NCI-H748 (cell line): ENCODE data around the gene PARD3.
"Not testable (repeated sequence)": the region's sequence is repeated elsewhere in the genome, so short reads cannot be mapped to it uniquely, and the experiment has no call there.

Experiments
- DNase-seq: peaks from one replicate; lab custom pipeline; 2025; ENCODE audit not compliant: unreplicated experiment; lab: John Stamatoyannopoulos, UW

The PARD3 gene

DNA sequence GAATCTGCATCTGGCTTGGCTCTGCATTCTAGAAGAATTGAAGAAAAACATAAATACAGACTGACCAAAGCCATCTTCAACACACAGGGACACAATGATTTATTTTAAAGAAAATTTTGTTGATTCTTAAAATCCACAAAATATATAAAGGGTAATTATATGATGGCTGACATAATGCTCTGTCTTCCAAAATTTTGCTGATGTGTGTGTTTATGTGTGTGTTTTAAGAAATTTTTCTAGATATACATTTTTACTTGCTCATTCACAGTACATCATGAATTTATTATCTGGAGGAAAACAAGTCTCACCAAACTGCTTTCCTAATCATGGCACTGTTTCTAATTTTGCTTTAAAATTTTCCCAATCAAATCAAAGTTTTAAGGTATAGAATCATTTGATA is 442.6 kb downstream of the PARD3 start:
- no peak for DNase-seq

DNA sequence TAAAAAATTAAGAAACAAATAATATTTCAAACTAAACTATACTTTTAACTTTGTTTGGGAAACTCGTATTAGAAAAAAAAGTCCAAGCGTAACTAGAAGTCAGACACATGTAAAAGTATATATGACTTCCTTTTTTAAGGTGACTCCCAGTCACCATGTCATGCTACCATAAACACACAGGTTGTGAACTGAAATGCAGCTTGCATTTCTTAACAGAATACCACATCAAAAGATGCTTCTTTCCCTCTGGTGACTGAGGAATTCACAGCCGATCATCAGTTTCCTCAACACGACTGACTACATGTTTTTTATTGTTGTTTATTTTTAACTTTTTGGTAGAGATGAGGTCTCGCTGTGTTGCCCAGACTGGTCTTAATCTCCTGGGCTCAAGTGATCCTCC is 445.0 kb downstream of the PARD3 start:
- DNase-seq = no peak

DNA sequence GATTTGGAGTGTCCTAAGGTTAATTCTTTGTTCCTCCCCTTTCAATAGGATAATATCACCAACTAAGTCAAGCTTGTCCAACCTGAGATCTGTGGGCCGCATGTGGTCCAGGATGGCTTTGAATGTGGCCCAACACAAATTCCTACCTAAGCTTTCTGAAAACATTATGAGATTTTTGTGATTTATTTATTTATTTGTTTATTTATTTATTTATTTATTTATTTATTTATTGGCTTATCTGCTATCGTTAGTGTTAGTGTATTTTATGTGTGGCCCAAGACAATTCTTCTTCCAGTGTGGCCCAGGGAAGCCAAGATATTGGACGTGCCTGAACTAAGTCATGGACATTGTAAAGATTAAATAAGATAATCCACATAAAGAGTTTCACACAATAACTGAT is 446.0 kb downstream of the PARD3 start:
- no peak for DNase-seq

DNA sequence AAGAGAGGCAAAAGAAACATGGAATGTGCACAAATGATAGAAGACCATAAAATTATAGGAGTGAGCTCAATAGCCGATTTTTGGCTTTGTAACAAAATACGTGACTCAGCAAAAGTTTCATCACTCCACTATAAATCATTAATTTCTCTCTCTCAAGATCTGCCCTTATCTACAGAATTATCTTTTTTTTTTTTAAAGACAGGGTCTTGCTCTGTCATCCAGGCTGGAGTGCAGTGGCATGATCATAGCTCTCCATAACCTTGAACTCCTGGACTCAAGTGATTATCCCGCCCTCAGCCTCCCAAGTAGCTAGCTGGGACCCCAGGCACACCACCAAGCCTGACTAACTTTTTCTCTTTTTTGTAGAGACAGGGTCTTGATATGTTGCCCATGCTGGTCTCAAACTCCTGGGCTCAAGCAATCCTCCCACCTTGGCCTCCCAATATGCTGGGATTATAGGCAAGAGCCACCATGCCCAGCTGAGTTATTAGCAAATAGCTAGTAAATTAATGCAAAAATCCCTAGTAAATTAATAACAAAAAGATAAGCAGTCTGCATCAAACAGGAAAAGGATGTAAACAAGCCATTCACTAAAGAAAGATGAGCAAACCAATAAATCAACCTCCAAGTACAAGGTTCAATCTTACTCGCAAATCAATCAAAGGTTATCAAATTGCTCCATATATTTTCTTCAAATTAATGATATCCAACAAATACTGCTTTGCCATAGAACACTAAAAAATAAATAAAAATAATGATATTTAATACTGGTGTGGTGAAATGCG is 450.7 kb downstream of the PARD3 start:
- DNase-seq = no peak

DNA sequence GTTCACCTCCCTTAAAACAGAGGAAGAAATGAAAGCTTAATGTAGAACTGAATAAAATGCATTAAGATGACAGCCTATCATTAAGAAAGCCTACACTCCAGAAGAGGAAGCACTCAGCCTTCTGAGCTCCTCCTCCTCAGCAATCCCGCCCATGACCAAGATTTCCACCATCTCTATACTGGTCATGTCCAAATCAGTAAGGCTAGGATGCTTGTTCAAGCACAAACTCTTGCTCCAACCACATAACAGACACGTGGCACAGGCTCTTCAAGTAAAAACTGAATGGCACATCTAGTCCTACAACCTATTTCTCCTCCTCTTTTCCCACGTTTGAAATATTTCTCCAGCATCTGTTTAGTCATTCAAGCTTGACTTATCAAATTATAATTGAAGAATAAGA is 454.1 kb downstream of the PARD3 start:
- DNase-seq = no peak

DNA sequence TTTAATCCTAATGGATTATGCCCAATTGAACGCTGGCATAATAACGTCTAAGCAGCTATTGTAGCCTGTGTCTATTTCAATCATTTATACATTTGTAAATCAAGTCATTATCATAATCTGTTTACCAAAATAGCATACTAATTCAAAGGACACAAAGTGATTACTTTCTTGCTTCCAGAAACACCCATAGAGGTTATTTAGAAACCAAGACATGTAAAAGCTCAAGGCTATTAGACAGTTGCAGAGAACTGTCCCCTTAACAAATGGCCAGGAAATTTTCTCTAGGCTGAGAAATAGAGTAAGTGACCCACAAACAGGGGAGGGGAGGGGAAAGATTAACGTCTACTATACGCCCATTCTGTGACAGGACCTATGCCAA is 455.7 kb downstream of the PARD3 start:
- DNase-seq = no peak

DNA sequence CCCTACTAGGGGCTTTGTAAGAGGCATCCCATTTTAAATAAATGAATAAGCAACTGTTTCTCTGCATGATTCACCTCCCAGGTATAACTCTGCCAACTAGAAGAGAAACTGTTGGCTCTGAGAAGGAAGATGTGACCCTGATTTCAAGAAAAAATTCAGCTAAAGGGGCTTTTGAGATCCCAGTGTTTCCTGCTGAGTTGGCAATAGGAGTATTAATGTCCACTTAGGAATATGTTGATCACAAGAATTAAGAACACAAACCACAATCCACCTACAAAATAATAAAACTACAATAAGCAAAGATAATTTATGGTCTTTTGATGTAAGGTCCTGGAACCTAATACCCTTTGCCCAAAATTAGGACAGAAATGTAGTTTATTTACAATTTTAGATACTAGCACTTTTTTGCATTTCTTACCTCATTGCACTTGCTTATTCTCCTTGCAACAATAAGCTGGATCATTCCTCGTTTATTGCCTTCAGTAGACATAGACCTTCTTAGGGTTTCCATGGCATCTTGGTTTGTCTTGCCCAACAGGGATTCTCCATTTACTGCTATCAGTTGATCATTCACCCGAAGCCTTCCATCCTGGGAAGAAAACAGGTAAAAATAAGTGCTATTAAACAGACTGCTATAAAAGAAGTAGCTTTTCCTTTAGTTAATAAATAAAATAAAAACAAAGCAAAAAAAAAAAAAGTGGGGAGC is 456.2 kb downstream of the PARD3 start:
- DNase-seq = no peak

DNA sequence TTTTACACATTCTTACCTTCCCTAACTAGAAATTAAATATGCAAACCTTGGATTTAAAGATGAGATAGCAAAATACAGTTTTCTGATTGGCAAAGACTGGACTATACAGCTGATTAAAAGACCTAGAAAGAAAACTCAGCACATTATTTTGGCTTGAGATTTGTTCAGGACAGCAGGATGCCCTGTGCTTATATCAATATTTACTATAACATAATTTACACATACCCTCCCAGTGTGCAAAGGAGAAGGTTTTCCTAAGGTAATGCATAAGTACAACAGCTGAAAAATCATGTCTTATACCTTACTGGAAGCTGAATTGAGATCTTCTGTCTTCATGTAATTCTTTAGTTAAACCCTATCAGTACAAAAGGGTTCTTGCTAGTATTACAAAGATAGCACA is 458.6 kb downstream of the PARD3 start:
- peak; percentile 41 for DNase-seq

DNA sequence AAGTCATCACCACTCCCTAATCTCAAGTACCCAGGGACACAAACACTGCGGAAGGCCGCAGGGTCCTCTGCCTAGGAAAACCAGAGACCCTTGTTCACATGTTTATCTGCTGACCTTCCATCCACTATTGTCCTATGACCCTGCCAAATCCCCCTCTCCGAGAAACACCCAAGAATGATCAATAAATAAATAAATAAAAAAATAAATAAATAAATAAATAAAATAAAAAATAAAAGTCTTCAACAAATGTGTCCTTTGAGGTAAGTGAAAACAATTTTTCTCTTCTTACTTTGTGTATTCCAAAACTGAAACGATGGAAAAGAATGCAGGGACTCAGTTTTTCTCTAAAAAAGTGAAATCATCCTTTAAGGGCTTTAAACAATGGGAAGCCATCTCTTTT is 461.6 kb downstream of the PARD3 start:
- DNase-seq = not testable (repeated sequence)

DNA sequence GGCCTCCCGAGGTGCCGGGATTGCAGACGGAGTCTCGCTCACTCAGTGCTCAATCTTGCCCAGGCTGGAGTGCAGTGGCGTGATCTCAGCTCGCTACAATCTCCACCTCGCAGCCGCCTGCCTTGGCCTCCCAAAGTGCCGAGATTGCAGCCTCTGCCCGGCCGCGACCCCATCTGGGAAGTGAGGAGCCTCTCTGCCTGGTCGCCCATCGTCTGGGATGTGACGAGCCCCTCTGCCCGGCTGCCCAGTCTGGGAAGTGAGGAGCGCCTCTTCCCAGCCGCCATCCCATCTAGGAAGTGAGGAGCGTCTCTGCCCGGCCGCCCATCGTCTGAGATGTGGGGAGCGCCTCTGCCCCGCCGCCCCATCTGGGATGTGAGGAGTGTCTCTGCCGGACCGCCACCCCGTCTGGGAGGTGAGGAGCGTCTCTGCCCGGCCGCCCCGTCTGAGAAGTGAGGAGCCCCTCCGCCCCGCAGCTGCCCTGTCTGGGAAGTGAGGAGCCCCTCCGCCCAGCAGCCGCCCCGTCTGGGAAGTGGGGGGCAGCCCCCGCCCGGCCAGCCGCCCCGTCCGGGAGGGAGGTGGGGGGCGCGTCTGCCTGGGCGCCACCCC is 462.4 kb downstream of the PARD3 start:
- not testable (repeated sequence) for DNase-seq

DNA sequence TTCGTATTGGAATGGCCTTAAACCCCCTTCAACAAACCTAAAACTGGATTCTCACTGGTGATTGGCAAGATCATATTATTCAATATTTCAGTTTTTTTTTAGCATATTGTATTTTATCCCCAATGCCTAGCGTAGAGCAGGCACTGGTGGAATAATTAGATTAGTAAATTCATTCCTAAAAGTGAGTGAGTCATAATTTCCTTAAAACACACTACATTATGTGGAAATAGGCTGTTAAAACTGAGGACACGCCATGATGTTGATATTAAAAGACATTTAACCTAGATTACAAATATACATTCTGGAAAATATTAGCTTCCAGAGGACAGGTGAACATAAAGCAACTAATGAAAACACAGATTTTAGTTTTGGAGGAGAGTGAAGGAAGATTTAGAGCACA is 463.9 kb downstream of the PARD3 start:
- DNase-seq = no peak

DNA sequence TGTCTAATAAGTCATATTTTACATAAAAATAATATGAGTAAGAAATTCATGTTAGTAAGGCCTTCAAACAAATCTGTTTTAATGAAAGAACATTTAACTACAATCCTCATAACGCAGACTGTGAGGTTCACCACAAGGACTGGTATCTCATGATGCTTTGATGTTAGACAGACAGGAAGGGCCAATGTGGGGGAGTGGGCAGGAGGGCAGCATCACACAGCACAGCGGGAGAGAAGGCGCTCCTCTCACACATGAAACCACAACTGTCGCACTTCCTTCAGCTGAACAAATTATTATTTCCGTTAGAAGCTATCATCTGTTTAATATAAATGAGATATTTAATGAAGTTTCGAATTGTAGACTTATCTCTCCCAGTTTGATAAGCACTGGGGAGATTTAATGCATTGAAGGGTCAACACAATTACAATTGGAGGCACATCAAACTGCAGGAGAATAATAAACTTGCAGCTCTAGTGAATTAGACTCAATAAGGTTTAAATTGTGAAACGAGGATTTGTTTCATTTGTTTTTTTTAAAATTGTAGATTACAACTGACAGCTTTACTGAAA is 466.1 kb downstream of the PARD3 start:
- DNase-seq = no peak

DNA sequence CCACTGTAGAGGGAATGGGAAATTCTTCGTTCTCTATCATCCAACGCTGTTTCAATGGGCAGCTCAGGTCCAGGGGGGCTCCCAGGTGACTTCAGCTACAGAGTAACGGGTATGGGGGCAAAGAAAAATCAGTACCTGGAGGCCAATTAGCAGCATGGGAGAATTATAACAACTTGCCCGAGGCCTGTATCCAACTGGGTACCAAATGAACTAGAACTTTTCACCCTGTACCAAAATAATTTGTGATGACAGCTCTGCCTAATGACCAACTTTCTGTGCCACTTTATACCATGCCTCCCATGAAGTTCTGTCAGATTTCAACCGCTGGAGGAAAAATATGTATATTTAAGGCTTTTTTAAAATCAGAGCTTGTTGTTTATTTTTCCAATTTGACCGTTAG is 467.1 kb downstream of the PARD3 start:
- no peak for DNase-seq

DNA sequence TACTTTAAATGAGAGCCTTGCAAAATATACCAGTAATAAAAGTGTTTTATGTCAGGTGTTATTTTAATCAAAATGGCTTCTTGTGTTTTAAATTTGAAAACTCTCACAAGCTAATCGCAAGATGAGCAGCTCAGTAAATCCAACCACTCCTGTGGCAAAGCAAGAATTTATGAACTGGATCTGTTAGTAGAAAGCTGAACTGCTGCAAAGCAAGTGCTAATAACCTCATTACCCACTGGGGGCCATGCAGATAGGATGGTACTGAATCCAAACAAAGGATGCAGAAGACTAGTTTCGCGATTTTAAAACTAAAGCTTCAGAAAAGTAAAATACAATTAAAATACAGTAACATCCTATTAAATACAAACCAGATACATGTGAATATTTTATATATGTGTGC is 468.0 kb downstream of the PARD3 start:
- peak; percentile 29 for DNase-seq

DNA sequence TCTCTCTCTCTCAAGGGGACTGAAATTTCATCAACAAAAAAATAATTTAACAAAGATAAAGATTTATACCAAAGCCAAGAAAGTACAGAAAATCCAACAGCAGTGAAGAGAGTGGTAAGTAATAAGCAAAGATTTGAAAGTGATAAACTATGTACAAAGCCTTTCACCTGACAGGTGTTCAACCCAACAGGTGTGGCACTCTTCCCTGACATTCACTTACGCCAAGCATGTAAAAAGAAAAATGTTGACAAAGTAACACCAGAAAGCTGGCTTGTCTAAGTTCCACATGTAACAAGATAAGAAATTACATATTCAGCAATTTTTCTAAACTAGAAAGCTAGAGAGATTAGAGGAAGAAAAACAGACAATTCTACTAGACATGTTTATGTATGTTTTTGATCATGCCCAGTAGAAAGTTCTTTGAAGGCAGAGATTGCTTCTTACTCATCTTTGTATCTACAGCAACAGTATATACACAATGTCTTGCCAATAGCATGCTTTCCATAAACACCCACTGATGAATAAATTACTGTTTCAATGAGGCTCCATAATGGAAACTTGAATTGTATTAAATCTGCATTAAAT is 468.5 kb downstream of the PARD3 start:
- DNase-seq = peak; percentile 22

DNA sequence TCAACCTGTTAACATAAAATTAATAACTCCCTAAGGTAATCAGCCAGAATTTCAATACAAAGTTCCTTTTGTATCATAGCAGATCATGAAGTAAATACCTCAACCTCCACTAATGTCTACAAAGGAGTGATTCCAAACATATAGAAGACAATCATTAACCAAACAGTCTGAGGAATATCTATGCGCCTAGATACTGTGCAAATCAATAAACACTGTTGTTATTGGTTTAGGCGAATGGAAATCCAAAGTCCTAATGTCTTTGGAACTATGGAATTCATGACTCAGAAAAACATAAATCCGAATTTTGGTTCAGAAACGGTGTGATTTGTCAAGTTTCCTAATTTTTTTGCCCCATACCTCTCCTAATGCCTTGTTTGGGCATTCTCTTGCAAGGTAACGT is 469.7 kb downstream of the PARD3 start:
- DNase-seq = no peak

DNA sequence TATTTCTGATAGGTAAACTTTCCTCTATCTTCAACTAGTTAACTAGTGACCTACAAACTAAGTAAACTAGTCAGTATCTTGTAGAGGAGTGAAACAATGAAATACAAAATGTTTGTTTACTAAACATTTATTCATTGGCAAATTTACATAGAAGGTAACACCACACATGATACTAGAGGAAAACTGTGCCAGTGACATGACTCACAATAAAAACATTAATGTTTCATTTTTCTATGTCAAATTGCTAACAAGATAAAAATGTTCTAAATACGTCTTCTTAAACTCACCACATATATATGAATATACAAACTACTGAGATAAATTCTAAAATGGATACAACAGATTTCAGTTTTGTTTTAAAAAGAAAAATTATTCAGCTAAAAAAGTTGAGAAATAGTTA is 471.3 kb downstream of the PARD3 start:
- no peak for DNase-seq

DNA sequence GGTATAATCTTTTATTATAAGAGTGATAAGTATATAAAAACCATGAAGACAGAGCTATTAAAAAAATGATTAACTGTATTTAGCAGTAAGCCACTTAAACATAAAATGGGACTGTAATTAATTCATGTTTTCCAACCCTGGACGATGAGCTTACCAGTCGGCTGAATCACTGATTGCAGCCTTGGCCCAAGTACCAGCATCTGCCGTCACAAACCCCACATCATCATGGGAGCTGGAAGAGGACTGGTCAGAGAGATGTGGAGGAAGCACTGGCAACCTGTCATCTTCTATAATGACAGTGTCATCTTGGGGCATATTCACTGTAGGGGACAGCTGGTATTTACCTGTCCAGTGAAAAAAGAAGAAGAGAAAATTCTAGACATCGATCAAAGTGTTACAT is 473.6 kb downstream of the PARD3 start:
- peak; percentile 80 for DNase-seq

DNA sequence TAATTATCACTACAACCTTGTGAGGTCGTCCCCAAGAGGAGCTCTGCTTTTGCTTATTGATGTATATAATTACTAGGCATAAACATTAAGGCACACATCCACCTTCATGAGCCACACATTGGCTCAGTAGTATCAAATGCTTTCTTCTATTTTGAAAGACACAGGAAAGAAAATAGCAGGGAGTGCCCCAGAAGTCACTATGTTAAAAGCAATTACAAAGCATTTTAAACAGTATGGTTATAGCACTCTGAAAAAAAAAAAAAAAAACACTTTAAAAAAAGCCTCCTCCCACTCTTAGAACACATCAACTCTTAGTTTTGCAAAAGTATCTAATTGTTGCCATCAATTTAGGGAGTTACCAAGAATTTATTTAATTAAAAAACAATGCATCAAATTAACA is 474.2 kb downstream of the PARD3 start:
- peak; percentile 72 for DNase-seq

DNA sequence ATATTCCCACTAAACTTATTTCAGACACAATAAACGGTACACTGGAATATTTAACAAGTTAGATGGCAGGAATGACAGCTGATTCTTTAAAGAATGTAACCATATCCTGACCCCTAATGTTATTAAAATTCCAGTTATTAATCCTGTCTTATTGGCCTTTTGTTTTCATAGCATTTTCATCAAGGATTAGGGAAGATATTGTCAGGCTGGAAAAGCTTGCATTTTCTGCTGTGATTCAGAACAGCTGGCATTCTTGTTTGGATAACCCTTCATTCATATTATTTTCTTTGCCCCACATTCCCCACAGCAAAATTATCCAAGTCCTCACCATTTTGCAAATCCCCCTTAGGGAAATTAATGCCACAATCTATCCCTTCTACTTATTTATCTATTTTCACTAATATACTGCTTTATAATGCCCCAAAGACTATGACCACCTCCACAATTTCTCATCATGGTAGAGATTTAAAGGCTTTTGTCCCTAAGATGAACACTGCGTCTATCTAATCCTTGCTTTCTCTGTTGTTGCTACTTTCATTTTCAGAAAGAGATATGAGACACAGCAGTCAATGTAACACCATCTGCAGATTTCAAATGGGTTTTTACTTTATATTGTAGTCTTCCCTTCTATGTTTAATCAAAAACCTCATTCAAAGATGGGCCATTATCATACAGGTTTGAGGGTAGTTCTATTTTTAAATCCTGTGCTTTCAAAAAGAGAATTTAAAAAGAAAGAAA is 475.1 kb downstream of the PARD3 start:
- DNase-seq = no peak

DNA sequence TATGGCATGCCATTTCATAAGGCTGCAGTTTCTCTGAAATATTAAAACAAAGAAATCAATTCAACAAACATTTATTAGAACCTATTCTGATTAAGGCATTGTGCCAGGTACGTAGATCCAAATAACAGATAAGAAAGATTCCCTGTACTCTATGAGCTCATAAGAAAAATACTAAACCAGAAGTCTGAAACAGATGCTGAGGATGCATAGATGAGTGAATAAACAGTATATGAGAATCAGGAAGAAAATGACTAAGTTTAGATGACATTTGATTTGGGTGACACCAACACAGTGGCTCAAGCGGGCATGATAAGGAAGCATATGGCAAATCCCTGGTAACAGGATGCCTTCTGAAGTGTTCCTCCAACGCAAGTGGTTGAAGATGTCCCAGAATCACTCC is 477.2 kb downstream of the PARD3 start:
- no peak for DNase-seq
